Measurements from ENCODE around the gene BMP6. TPM values are rescaled to one million over a fixed set of nuclear protein-coding genes. Genes with fewer than 3 reads are reported as not detected.
"Not testable (repeated sequence)": the region's sequence is repeated elsewhere in the genome, so short reads cannot be mapped to it uniquely, and the experiment has no call there.

BMP6 gene
- total RNA-seq, 1 donor = 7.8 TPM

DNA sequence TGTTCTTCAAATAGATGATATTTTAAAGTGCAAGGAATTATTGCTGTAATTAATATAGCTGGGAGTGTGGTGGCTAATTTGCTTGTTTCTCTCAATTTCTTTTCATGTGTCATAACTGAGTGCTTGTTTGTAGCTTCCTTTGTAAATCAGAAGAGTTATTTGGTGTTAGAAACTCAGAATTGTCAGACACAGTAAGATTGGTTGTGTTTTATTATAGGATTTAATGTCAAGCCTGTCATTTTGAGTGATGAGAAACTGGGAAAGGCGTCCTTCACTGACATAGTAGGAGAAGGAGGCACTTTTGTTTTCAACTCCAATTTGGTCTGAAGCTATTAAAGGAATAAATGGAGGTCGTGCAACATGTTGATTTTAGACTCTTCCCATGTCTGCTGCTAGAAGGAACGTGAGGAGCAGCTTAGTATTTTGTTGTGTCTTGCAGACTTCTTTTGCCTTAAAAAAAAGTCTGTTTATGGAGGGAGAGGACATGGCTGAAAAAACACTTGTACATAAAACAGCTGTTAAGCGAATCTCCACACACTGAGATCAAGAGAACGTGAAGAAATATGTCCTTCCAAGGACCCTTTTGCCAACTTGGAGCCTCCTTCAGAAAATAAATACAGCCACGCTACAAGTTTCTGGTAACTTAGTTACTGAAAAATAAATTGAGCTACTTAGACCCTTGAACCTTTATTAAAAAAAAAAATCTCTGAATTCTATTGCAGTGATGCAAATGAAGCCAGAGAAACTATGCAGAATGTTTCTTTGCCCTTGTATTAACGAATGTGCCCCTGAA lies 59.5 kb downstream of the BMP6 start:
- DNase-seq (ENCODE audit: low read depth in 2 of 3, low spot score in 2 of 3) = no peak

DNA sequence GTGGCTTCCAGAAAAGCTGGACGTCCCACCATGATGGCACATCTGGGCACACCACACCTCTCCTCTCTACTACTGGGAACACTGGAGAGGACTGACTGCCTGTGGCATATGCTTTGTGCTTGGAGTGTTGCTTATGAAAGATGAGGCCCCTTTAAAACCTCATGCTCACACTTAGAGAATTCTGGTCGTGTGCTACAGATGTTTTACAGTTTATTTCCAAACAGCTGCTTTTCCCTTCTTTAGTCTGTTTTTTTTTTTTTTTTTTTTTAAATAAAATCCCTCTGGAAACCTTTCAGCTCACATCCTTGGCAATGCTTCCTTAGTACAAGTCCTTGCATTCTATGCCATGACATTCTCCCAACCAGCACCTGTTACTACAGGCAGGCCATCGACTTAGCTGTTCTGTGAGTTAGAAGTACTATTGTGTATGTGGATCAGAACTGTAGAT lies 60.3 kb downstream of the BMP6 start:
- no peak for DNase-seq (ENCODE audit: low read depth in 2 of 3, low spot score in 2 of 3)

DNA sequence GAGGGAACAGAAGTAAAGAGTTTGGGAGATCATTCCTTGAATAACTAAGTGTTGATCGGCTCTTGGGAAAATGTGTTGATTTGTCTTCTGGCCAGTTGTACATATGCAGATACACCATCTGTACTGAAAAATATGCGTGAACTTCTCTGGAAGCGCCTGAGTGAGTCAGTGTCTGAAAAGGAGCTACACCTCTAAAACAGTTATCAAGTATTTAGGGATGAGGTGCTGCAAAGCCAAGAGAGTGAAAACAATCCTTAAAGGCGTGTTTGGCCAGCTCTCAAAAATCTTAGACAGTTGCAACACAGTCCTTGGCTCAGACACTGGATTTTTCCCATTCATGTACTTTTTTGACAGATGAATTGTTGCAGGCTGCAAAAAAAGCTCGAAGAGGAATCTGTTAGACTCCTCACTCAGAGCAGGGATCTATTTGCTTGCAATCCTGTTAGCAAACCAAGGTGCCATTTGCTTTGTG lies 61.3 kb downstream of the BMP6 start:
- DNase-seq (ENCODE audit: low read depth in 2 of 3, low spot score in 2 of 3) = no peak

DNA sequence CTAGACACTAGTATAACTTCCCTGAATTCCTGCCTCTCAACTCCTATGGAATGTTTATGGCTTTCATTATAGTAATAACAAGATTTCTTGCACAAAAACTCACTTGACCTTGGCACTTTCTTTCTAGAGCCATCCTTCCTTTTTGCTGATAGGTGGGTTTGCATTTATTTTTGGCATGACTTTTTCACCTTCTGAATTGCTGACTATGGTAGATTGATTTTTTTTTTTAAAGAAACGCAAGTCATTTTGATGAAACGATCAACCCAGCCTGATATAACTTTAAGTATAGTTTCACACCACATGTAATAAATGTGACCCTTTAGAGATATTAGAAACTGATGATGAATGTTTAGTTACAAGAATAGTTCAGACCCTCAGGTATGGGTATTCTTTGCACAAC lies 61.8 kb downstream of the BMP6 start:
- no peak for DNase-seq (ENCODE audit: low read depth in 2 of 3, low spot score in 2 of 3)

DNA sequence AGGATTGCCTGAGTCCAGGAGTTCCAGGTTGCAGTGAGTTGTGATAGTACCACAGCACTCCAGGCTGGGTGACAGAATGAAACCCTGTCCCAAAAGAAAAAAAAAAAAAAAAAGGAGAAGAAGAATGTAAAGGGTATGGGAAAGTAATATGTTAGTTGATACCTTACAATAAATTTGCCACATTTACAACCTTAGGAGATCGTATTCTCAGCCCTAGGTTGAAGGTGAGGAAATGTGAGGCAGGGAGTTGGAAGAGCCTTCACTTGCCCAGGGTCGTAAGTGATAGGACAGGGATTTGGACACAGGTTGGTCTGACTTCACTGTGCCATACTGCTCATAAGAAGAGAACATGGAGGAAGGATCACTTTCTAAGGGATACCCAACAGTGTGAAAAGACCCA lies 68.6 kb downstream of the BMP6 start:
- no peak for DNase-seq (ENCODE audit: low read depth in 2 of 3, low spot score in 2 of 3)

DNA sequence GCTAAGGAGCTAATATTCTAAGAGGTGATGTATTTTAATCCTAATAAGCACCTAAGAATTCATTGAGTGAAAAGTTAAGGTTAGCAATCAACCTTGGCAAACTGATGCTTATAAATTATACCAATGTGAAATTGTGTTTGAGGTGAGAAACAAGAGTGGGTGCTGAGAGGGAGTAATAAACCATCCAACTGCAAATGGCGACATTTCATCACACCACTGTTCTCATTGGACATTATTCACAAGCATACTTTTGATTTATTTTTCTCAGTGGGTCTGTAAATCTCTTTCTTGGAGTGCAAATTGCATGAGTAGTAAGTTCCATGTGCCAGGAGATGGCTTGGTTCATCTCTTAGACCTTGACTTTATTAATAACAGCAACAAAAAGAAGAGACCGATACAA lies 71.5 kb downstream of the BMP6 start:
- DNase-seq (ENCODE audit: low read depth in 2 of 3, low spot score in 2 of 3) = no peak

DNA sequence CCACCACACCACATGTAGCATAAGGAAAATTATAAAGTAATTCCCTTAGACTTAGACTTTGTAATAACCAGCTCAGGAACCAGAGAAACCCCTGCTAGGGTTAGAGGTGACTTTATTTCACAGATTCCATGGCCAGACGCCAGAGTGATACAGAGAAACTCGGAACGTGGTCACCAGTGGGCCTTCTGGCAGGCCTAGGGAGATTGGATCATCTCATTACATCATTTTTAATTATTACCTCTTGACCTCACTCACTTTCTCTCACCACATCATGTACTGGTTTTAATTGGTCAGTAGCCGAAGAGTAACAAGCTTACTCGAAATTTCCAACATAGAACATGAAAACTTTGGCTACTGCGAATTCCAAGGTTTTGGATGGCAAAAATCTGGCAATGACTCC lies 72.9 kb downstream of the BMP6 start:
- DNase-seq (ENCODE audit: low read depth in 2 of 3, low spot score in 2 of 3) = no peak

DNA sequence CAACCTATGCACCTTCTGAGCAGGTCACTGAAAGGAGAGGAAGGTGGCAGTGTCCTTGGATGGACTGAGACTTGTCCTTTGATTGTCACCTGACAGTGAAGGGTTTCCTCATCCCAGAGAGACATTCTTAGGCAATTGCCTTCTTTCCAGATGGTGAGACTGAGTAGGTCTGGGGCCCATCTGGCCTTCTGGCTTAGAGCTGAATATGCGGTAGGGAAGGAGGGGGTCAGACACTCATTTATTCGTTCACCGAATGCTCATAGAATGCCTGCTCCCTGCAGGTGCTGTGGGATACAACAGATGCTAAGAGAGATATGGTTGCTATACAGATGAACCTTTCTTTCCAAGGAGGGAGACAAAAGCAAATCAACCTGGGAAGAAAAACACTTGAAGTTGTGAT lies 76.8 kb downstream of the BMP6 start:
- DNase-seq (ENCODE audit: low read depth in 2 of 3, low spot score in 2 of 3) = no peak

DNA sequence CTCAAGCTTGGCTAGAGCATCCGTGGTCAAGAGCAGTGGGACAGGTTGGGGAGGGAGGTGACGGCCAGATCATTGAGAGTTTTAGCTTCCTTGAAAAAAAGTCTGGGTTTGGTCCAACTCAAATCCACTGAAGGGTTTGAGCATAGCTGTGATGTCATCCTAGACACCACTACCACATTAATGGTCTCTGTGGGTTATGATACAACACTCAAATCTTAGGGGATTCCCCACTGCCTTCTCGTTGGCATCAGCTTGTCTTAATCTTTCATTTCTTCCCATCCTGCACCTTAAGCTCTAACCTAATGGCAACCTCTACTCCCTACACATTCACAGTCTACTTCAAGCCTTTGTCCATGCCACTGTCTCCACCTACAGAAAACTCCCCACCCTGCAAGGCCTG lies 77.3 kb downstream of the BMP6 start:
- DNase-seq (ENCODE audit: low read depth in 2 of 3, low spot score in 2 of 3) = no peak

DNA sequence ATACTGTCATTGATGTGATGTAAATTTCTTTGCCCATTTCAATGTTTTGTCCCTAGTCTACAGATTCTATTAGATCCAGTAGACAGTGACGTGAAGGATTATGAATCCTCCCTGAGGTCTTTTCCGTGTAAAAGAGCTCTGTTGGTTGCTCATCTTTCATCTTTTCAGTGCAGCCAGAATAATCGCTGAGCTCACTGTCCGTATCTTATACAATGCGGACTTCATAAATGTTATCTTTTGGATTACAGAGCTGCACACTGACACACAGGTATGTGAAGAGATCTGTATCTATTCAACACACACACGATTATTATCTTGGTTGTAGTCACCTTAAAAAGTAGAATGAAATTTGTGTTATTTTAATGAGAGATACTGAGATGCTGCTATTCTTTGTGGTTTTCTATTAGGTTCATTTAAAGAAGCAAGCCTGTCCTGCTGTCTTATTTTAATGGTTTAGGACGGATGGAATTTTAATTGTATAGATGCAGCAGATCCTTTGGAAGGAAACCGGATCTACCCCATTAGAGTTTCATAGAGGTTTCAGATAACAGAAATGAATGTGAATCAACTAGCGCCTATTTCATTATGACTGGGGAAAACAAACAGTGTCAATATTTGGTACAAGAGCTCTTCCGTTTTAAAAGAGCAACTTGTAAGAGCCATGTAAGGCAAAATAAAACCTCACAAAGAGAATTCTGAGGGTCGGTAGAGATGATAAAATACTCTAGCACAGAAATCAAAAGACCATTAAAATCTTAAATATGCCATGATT lies 79.4 kb downstream of the BMP6 start:
- DNase-seq (ENCODE audit: low read depth in 2 of 3, low spot score in 2 of 3) = no peak

DNA sequence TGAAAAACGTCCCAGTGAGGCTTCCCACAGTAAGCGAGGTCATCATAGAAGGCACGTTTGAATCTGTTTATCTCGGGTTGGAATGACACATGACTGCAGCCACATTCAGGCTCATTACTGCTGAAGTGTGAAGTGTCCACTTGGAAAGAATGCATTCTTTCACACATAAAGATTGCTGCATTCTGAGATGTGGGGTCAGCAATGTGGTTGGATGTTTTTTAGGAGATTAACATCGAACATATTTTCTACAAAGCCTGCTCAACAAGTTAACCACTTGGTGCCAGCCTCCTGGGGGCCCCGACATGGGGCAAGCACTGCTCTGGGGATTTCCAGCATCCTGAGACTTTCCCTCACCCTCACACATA lies 79.9 kb downstream of the BMP6 start:
- DNase-seq (ENCODE audit: low read depth in 2 of 3, low spot score in 2 of 3) = no peak

DNA sequence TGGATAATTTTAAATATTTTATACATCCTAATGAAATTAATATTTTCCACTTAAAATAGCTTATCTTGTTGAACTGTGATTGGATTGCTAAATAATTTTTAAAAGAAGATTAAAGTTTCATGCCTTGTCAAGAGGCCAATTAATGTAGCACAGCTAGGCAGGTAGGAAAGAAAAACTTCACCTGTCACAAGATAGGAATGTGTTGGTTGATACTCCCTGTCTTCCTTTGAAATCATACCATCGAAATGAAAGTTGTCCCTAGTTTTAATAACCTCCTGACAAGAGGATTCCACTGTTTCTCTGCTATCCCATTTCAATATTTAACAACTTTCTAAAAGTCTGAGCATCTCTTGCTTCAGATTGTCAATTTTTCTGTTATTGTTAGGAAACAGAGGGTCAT lies 80.8 kb downstream of the BMP6 start:
- no peak for DNase-seq (ENCODE audit: low read depth in 2 of 3, low spot score in 2 of 3)

DNA sequence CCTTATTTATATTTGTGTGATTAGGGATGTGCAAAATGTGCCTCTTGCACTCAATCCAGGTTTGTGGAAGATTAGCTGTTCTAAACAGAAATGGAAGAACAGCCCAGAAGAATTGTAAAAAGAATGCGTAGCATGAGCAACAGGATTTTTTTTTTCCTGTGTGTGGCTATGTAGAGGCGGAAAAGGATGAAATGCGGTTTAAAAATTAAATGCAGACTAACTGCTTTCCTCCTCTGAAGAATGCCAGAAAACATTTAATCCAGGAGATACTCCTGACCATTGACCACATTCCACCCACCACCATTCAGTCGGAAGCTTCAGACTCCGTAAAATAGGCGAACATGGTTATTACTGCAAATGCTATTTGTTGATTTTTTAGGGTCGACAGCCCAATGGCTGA lies 83.4 kb downstream of the BMP6 start:
- no peak for DNase-seq (ENCODE audit: low read depth in 2 of 3, low spot score in 2 of 3)

DNA sequence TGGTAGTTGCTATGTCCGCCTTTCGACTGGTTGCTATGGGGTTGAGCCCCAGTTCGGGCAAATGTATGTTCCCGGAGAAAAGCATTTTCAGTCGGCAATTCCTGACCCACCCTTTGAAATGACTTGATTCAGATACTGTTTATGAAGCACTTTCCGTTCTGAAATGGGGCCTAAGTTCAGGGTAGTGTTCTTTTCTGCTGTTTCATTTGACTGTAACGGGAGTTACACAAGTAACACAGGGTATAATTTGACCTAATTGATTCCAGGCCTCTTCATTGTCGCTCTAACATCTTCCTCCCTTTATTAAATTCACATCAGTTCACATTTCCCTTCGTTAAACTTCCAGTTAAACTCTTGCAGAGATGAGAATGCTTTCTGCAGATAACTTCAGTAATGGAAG lies 85.5 kb downstream of the BMP6 start:
- DNase-seq (ENCODE audit: low read depth in 2 of 3, low spot score in 2 of 3) = no peak

DNA sequence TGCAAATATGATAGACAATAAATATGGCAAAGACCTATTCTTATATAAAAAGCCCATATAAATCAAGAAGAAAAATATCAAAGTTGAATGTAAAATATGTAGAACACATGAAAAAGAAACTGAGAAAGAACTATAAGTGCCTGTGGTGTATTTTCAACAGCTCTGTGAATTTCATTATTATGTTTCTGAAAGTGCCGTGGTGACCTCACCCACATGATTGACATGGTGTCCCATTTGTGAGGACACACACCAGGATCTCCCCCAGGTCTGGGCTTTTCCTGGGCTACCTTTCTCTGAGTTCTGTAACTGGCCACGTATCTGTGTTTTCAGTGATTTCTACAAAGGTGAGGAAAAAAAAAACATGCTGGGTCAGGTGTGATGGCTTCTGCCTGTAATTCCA lies 86.7 kb downstream of the BMP6 start:
- no peak for DNase-seq (ENCODE audit: low read depth in 2 of 3, low spot score in 2 of 3)

DNA sequence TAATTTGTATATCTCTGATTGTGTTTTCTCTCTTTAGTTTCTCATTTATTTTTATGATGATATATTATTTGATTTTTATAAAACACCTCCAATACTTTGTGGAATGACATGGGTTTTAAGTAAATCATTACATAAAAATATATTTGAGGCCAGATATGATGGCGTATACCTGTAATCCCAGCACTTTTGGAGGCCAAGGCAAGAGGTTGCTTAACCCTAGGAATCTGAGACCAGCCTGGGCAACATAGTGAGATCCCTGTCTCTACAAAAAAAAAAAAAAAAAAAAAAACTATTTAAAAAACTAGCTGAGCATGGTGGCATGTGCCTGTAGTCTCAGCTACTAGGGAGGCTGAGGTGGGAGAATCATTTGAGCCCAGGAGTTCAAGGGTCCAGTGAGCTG lies 87.3 kb downstream of the BMP6 start:
- DNase-seq (ENCODE audit: low read depth in 2 of 3, low spot score in 2 of 3) = no peak

DNA sequence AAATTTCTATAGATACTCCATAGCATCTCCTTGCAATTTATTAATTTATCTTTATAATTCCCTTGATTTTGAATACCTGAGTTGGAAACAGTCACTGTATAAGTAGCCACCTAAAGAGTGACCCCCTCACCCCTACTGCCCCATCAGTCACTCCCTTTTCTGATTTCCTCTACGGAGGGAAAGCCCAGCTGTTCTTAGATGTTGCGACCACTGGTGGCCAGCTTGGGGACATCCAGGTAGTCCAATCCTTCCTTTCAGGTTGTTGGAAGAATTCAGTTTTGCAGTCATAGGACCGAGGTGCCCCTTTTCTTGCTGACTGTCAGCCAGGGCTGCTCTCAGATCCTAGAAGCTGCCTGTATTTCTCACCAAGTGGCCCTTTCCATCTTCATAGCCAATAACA lies 87.8 kb downstream of the BMP6 start:
- DNase-seq (ENCODE audit: low read depth in 2 of 3, low spot score in 2 of 3) = no peak

DNA sequence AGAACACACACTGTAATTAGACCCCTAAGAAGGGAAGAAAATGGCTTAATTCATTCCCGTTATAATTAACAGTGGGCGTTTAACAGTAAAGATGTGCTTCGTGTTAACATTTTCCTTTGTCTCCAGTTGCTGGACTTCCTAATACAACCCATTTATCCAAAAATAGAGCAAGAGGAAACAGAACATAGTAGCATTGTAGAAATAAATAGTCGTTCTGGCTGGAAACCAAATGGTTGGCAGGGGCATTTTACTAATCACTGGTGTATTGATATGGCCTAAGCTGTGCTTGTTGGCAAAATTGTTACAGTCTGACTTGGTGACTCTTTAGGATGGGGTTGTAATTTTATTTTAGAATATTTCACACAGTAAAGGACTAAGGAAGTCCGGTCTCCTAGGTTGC lies 89.8 kb downstream of the BMP6 start:
- no peak for DNase-seq (ENCODE audit: low read depth in 2 of 3, low spot score in 2 of 3)

DNA sequence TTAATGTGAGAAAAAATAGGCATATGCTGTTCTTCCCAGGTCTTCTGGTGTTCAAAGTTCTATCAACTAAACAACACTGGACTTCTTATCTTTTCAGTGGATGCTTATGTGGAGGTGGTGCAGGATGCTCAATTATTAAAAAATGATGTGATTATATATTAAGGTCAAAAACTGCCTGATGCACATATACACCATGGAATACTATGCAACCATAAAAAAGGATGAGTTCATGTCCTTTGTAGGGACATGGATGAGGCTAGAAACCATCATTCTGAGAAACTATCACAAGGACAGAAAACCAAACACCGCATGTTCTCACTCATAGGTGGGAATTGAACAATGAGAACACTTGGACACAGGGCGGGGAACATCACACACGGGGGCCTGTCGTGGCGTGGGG lies 91.3 kb downstream of the BMP6 start:
- DNase-seq (ENCODE audit: low read depth in 2 of 3, low spot score in 2 of 3) = not testable (repeated sequence)

DNA sequence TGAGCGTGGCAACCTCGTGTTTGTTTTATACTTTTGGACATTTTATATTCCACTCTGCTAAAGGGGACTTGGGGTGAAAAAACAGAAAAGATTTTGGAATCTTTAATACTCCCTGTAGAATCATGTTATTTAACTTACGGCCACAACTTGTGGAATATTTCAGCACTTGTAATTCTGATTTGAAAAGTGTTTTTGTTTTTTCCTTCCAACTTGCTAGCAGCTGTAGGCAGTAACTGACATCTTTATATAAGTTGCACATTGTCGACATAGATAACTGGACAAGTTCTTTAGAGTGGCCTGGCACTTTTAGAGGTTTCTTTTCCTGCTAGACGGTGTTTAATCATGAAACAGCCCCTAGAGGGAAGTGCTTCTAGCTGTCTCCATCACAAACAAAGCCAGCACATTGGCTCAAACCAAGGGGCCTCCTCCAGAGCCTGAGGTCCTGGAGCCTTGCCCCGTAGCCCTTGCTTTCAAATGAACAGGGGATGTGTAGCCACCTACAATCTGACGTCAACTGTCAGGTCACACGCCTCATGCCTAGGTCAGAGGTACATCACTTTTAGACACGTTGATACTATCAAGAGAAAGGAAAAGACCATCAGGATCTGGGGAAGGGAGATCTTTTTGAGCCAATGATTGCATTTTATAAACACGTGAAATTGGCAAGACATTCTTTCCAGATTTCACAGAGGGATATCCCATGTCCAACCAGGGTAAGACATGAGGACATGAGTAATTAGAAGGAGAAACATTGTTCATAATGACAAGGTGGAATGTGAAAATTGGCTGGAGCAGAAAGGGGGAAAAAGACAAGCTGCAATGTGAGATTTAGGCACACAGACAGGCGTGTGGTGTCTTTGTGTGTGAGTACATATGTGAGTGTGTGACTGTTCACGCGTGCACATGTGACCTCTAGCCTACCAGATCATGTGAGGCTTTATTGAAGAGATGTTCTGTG lies 92.6 kb downstream of the BMP6 start:
- DNase-seq (ENCODE audit: low read depth in 2 of 3, low spot score in 2 of 3) = no peak

DNA sequence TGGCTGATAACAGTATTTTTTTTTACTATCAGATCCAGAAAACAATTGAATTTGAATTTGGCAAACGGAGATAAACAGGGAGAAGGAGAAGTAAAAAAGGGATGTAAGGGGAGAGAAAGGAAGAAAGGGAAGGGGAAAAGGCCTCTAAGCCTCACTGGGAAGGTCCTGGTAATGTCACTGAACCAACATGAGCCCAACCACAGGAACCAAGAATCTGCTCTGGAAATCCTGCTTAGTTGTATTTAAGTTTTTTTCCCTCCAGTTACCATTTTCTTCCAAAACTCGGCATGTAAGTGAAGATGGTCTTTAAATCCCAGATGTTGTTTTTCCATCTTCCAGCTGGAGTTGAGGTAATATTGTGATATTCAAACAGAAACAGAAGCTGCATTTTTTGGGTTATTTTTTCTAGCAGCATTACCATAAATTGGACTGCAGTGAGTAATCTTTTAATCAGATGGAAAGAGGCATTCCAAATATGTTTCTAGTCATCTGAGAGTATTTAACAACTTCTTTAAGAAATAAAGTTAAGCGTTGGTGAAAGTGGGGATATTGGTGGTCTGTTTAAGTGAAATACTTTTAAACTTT lies 93.6 kb downstream of the BMP6 start:
- DNase-seq (ENCODE audit: low read depth in 2 of 3, low spot score in 2 of 3) = no peak
